NOMO-1 (cell line): ENCODE measurements around the gene MSX2.

Source experiments
- DNase-seq, 2 experiments: peaks; one replicate each; lab custom pipeline; 2025; ENCODE audit not compliant: unreplicated experiment in 2 of 2; lab: John Stamatoyannopoulos, UW

Gene MSX2

GRCh38 chr5:174765540-174765939, 41.2 kb downstream of the MSX2 start:
- DNase-seq, result no peak

- no peak for DNase-seq
Measured at GRCh38 chr5:174767670-174768069, 43.3 kb downstream of the MSX2 start.

DNA sequence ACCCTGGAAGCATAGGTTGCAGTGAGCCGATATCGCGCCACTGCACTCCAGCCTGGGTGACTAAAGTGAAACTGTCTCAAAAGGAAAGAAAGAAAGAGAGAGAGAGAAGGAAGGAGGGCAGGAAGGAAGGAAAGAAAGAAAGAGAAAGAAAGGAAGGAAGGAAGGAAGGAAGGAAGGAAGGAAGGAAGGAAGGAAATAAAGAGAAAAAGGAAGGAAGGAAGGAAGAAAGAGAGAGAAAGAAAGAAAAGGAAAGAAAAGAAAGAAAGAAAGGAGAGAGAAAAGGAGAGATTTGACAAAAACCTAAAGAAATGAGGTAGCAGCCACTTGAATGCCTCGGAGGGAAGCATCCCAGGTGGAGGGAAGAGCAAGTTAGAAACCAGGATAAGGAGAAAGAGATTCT, 44.6 kb downstream of the MSX2 start:
- no peak for DNase-seq

DNA sequence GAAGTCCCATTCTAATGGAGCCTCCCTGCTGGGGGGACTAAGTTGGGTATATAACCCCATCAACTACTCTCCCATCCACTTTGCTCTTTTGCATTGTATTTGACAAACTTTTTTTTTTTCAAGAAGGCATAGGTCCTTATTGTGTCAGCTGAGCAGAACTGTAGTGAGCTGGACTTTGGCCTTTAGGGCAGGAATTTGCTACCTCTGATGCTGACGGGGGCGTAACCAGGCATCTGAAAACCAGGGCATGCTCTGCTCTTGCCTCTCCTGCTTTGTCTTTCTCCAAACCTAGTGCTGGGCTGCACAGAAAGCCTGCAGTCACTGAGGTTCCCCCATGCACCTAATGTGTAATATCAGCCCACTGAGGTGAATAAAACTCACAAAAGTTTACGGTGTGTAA, 49.0 kb downstream of the MSX2 start:
- no peak for DNase-seq

DNA sequence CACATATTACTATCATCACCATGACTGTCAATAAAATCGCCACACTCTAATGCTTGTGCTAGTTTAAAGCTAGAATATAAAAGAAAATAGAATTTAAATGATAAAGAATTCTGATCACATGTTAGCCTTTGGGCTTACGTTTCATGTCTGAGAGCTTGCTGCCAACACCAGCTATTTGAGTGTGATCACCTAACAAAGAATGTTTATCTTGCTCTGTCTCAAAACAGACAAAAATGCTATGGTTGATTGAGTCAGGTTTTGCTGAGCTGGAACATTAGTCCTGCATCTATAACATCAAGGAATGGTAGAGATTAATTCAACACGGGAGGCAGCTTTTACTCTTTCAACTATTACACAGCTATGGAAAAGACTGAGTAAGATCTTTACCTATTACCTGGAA, 50.7 kb downstream of the MSX2 start:
- no peak for DNase-seq

DNA sequence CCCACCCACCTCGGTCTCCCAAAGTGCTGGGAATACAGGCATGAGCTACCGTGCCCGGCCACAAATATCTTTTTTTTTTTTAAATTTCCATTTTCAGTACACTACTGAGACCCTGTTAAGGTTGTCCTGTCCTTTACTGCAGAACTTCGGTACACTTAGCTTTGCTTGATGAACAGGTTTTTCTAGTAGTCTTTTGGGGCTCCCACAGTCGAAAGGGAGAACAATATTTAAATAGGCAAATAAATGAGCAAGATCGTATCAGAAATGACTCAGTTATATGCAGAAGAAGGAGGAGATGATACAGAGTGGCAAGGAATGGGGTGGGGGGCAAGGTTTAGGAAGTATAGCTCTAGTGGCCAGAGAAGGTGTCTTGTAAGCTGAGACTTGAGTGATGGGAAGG, 52.7 kb downstream of the MSX2 start:
- no peak for DNase-seq

DNA sequence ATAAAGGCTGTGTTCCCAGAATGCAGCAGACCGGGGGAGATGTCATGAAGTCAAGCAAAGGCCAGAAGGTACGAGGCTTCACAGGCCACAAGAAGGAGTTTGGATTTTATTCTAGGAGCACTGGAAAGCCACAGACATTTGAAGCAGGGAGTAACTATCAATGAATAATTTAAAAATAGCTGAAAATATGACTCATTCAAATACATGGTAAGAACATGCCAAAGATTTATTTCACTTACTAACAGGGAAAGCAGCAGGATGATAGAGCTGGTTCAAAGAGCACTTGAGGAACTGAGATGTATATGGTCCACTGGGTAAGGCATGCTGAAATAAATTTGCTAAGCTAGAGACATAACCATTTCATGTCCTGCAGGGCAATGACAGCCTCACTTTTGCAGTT, 53.2 kb downstream of the MSX2 start:
- no peak for DNase-seq
